GM23338 (cell line): ENCODE results near the gene NGLY1. TPM values are rescaled to one million over a fixed set of nuclear protein-coding genes. Genes with fewer than 3 reads are reported as not detected.

Experiments used
- ATAC-seq: fragments of 200-7000 bp; cut with Tn5 transposase; 3 replicates; pipeline ENCODE4 v1.9.1; 2020
- DNase-seq: peaks from one replicate; pipeline ENCODE4 v3.0.0-alpha.2; 2015; ENCODE audit warnings: low spot score
- H2AFZ ChIP-seq: fragments of 200-600 bp; sonication (generic); 2 replicates; pipeline ENCODE4 v1.8.0; 2016; ENCODE audit warnings: antibody characterized with exemption, mild to moderate bottlenecking, moderate library complexity
- H3F3A ChIP-seq: fragments of 200-600 bp; sonication (generic); replicated peaks from 2 replicates; pipeline ENCODE4 v1.8.0; 2017; ENCODE audit warnings: antibody characterized with exemption, mixed run types, low read depth
- H3K27ac ChIP-seq: fragments of 200-600 bp; sonication (generic); 2 replicates; pipeline ENCODE4 v1.6.1; 2016; ENCODE audit warnings: low read depth
- H3K27me3 ChIP-seq: fragments of 200-600 bp; sonication (generic); 2 replicates; pipeline ENCODE4 v1.8.0; 2016; ENCODE audit warnings: mild to moderate bottlenecking, mixed run types, moderate library complexity; ENCODE audit not compliant: insufficient read depth
- H3K36me3 ChIP-seq: fragments of 200-600 bp; sonication (generic); 2 replicates; pipeline ENCODE4 v1.8.0; 2016; ENCODE audit warnings: mild to moderate bottlenecking; ENCODE audit not compliant: insufficient read depth
- H3K4me1 ChIP-seq: fragments of 200-600 bp; sonication (generic); 2 replicates; pipeline ENCODE4 v1.8.0; 2016; ENCODE audit warnings: mild to moderate bottlenecking, moderate library complexity; ENCODE audit not compliant: insufficient read depth
- H3K4me2 ChIP-seq: fragments of 200-600 bp; sonication (generic); 2 replicates; pipeline ENCODE4 v1.7.1; 2017; ENCODE audit warnings: mixed run types
- H3K4me3 ChIP-seq: fragments of 200-600 bp; sonication (generic); 2 replicates; pipeline ENCODE4 v1.6.1; 2016; ENCODE audit warnings: mixed run types
- H3K79me2 ChIP-seq: fragments of 200-600 bp; sonication (generic); replicated peaks from 2 replicates; pipeline ENCODE4 v1.8.0; 2017; ENCODE audit warnings: mild to moderate bottlenecking; ENCODE audit not compliant: insufficient read depth
- H3K9me2 ChIP-seq: fragments of 200-600 bp; sonication (generic); 2 replicates; pipeline ENCODE4 v1.8.0; 2017; ENCODE audit not compliant: insufficient read depth
- H4K20me1 ChIP-seq: fragments of 200-600 bp; sonication (generic); replicated peaks from 2 replicates; pipeline ENCODE4 v1.8.0; 2017; ENCODE audit warnings: mild to moderate bottlenecking; ENCODE audit not compliant: insufficient read depth
- H3K27ac Mint-ChIP-seq: 2 replicates; pipeline ENCODE4 v1.8.0; 2020; ENCODE audit warnings: inconsistent platforms, mild to moderate bottlenecking, moderate library complexity, mixed read lengths
- H3K27me3 Mint-ChIP-seq: 3 replicates; pipeline ENCODE4 v1.8.0; 2022; ENCODE audit warnings: low read depth, mild to moderate bottlenecking, moderate library complexity, mixed read lengths, inconsistent platforms; ENCODE audit not compliant: insufficient read depth, poor library complexity
- H3K36me3 Mint-ChIP-seq: 3 replicates; pipeline ENCODE4 v1.8.0; 2021; ENCODE audit warnings: low read depth, mild to moderate bottlenecking, inconsistent platforms, moderate library complexity, mixed read lengths
- H3K4me1 Mint-ChIP-seq: 3 replicates; pipeline ENCODE4 v1.8.0; 2020; ENCODE audit warnings: mild to moderate bottlenecking, inconsistent platforms, mixed read lengths
- H3K4me3 Mint-ChIP-seq: 3 replicates; pipeline ENCODE4 v1.8.0; 2021; ENCODE audit warnings: moderate library complexity, mild to moderate bottlenecking, inconsistent platforms, mixed read lengths
- H3K9me3 Mint-ChIP-seq: 3 replicates; pipeline ENCODE4 v1.8.0; 2020; ENCODE audit warnings: moderate library complexity, mild to moderate bottlenecking, inconsistent platforms, mixed read lengths
- CREB1 ChIP-seq: fragments of 250-450 bp; sonication (Bioruptor Pico); IDR thresholded peaks from 2 replicates; pipeline ENCODE4 v1.5.0; 2020; ENCODE audit warnings: low read depth, mild to moderate bottlenecking, moderate library complexity
- CTCF ChIP-seq, 2 experiments: fragments of 200-600 bp in 1 of 2; sonication (generic) in 1 of 2; conservative IDR thresholded peaks; 2 replicates each; pipeline versions ENCODE4 v1.5.1 to v1.6.1; 2016 to 2017; ENCODE audit warnings: antibody characterized with exemption in 2 of 2, low read depth in 2 of 2, mild to moderate bottlenecking in 2 of 2, moderate library complexity in 1 of 2
- ETS1 ChIP-seq: IDR thresholded peaks from 2 replicates; pipeline ENCODE4 v1.6.1; 2016; ENCODE audit warnings: antibody characterized with exemption
- EZH2 ChIP-seq: fragments of 200-600 bp; sonication (generic); IDR thresholded peaks from one replicate; pipeline ENCODE4 v1.8.0; 2017; ENCODE audit warnings: antibody characterized with exemption, mild to moderate bottlenecking, low read depth; ENCODE audit not compliant: unreplicated experiment
- EZH2phosphoT487 ChIP-seq: fragments of 200-600 bp; sonication (generic); IDR thresholded peaks from one replicate; pipeline ENCODE4 v1.8.1; 2018; ENCODE audit warnings: antibody characterized with exemption; ENCODE audit not compliant: unreplicated experiment
- JUNB ChIP-seq: IDR thresholded peaks from one replicate; pipeline ENCODE4 v1.6.1; 2016; ENCODE audit warnings: antibody characterized with exemption; ENCODE audit not compliant: unreplicated experiment
- POLR2AphosphoS5 ChIP-seq: IDR thresholded peaks from 2 replicates; pipeline ENCODE4 v1.6.1; 2016; ENCODE audit warnings: antibody characterized with exemption, low read depth
- REST ChIP-seq: IDR thresholded peaks from one replicate; pipeline ENCODE4 v1.6.1; 2018; ENCODE audit warnings: antibody characterized with exemption; ENCODE audit not compliant: unreplicated experiment
- ZNF331 ChIP-seq: fragments of 250-450 bp; sonication (Bioruptor Pico); IDR thresholded peaks from 2 replicates; pipeline ENCODE4 v1.5.0; 2020; ENCODE audit warnings: low read depth, mild to moderate bottlenecking, moderate library complexity
- polyA plus RNA-seq: library from polyadenylated mRNA; unstranded; fragments of >200 nt; fragmentation: Nextera tagmentation; extraction: Ambion mirVana; gene quantifications from 2 replicates; pipeline ENCODE4 v1.2.1, GENCODE V29; 2016
- total RNA-seq: library from RNA; depleted of rRNA; stranded (reverse); fragments of >200 nt; shearing (Covaris generic); gene quantifications from 2 replicates; pipeline ENCODE4 v1.2.3, GENCODE V29; 2014

Gene NGLY1
- total and polyA plus RNA-seq, 2 experiments from 2014 or later = 20.4 to 43.5 TPM

- TF ChIP-seq REST (no peak), CTCF (conservative IDR thresholded peaks at IDR 0.05; ENCODE audit: low read depth in 2 of 2) (no peak), POLR2AphosphoS5 (no peak), ETS1 (no peak)
These were observed 6.0 kb upstream of the NGLY1 start (continued) for GRCh38 chr3:25789209-25789595.

GRCh38 chr3:25787689-25788088 lies 4.4 kb upstream of the NGLY1 start:
- H3K4me3 ChIP-seq = no peak overlapping the region

More at GRCh38 chr3:25787689-25788088, 4.4 kb upstream of the NGLY1 start:
- TF ChIP-seq CREB1 (no peak), JUNB (no peak), CTCF (conservative IDR thresholded peaks at IDR 0.05; ENCODE audit: low read depth in 2 of 2) (no peak), ETS1 (no peak), ZNF331 (CRISPR knock-in tag) (no peak), EZH2 (no peak), EZH2phosphoT487 (no peak), REST (no peak)
- Mint-ChIP-seq H3K9me3 (peaks cover 4% of the 10 kb centered on the region; the same call in 1 of the 3 replicates), H3K4me1 (peaks cover 41% of the 10 kb centered on the region), H3K27ac (no peak overlapping the region), H3K4me3 (no peak overlapping the region), H3K36me3 (no peaks in the 10 kb centered on the region), H3K27me3 (peaks cover 8% of the 10 kb centered on the region)
- DNase-seq (no peak), ATAC-seq (no peak)
- no peak overlapping the region for H3K4me2 ChIP-seq
- no peaks in the 10 kb centered on the region for H4K20me1 ChIP-seq
- H3K27me3 ChIP-seq = peaks cover 6% of the 10 kb centered on the region; the same call in 1 of the 2 replicates
- no peaks in the 10 kb centered on the region for H3K9me2 ChIP-seq
- peaks cover under 1% of the 10 kb centered on the region for H3K79me2 ChIP-seq
- no peaks in the 10 kb centered on the region for H3F3A ChIP-seq
- no peak overlapping the region for H3K27ac ChIP-seq
- H2AFZ ChIP-seq = no peak overlapping the region
- peaks cover 20% of the 10 kb centered on the region for H3K4me1 ChIP-seq
- no peaks in the 10 kb centered on the region for H3K36me3 ChIP-seq
